DND-41 (cell line): ENCODE data around the gene RHOJ.

ENCODE experiments used
- ATAC-seq: fragments of 200-7000 bp; cut with Tn5 transposase; 3 replicates; pipeline ENCODE4 v1.9.1; 2021; ENCODE audit warnings: low read depth; ENCODE audit not compliant: insufficient read depth
- DNase-seq: peaks from one replicate; pipeline ENCODE4 v3.0.0-alpha.2; 2020
- H2AFZ ChIP-seq: 2 replicates; pipeline ENCODE4 v1.6.0; 2012; ENCODE audit warnings: low read depth, low read length
- H3K27ac ChIP-seq: 2 replicates; pipeline ENCODE4 v1.5.1; 2012; ENCODE audit warnings: low read length, inconsistent platforms
- H3K27me3 ChIP-seq: fragments of 200-600 bp; sonication (generic); 2 replicates; pipeline ENCODE4 v1.6.0; 2012; ENCODE audit warnings: low read length, mild to moderate bottlenecking, inconsistent platforms; ENCODE audit not compliant: insufficient read depth, poor library complexity
- H3K36me3 ChIP-seq: 2 replicates; pipeline ENCODE4 v1.5.1; 2012; ENCODE audit warnings: low read length, inconsistent platforms; ENCODE audit not compliant: insufficient read depth
- H3K4me1 ChIP-seq: 2 replicates; pipeline ENCODE4 v1.5.1; 2012; ENCODE audit warnings: mild to moderate bottlenecking, low read length; ENCODE audit not compliant: insufficient read depth
- H3K4me2 ChIP-seq: 2 replicates; pipeline ENCODE4 v1.6.0; 2012; ENCODE audit warnings: mild to moderate bottlenecking, moderate library complexity, low read length, inconsistent platforms; ENCODE audit not compliant: insufficient read depth
- H3K4me3 ChIP-seq, 2 experiments: fragments of 200-600 bp in 1 of 2; shearing (Covaris generic) in 1 of 2; 2 replicates each; pipeline ENCODE4 v1.5.1; 2012 to 2016; ENCODE audit warnings: inconsistent platforms in 2 of 2, low read length in 2 of 2, mild to moderate bottlenecking in 2 of 2, low read depth in 1 of 2, moderate library complexity in 1 of 2
- H3K79me2 ChIP-seq: 2 replicates; pipeline ENCODE4 v1.6.0; 2012; ENCODE audit warnings: low read length, inconsistent platforms; ENCODE audit not compliant: insufficient read depth
- H3K9ac ChIP-seq: 2 replicates; pipeline ENCODE4 v1.6.0; 2012; ENCODE audit warnings: low read depth, mild to moderate bottlenecking, inconsistent platforms, low read length, moderate library complexity
- H3K9me3 ChIP-seq: 2 replicates; pipeline ENCODE4 v1.5.1; 2012; ENCODE audit warnings: low read length, moderate library complexity, mild to moderate bottlenecking, inconsistent platforms; ENCODE audit not compliant: insufficient read depth, severe bottlenecking
- H4K20me1 ChIP-seq: 2 replicates; pipeline ENCODE4 v1.6.0; 2012; ENCODE audit warnings: low read length; ENCODE audit not compliant: insufficient read depth
- CTCF ChIP-seq: IDR thresholded peaks from 2 replicates; pipeline ENCODE4 v1.5.1; 2012; ENCODE audit warnings: borderline replicate concordance, low read length, moderate library complexity, mild to moderate bottlenecking; ENCODE audit not compliant: poor library complexity, severe bottlenecking; ENCODE audit errors: extremely low read depth
- EZH2 ChIP-seq: IDR thresholded peaks from 3 replicates; pipeline ENCODE4 v1.6.1; 2012; ENCODE audit warnings: borderline replicate concordance, low read depth, mild to moderate bottlenecking, moderate library complexity, low read length, inconsistent platforms; ENCODE audit not compliant: severe bottlenecking

Gene RHOJ

GRCh38 chr14:63212776-63213500, 8.7 kb downstream of the RHOJ start:
- Histone ChIP-seq H3K27me3 (peaks cover 3% of the 10 kb centered on the region), H3K4me3 (no peak overlapping the region), H3K27ac (no peak overlapping the region), H3K79me2 (no peaks in the 10 kb centered on the region), H3K9ac (no peak overlapping the region), H3K36me3 (no peaks in the 10 kb centered on the region), H4K20me1 (no peaks in the 10 kb centered on the region), H3K9me3 (no peaks in the 10 kb centered on the region), H2AFZ (no peak overlapping the region), H3K4me1 (no peaks in the 10 kb centered on the region), H3K4me2 (no peak overlapping the region)
- no peak for DNase-seq
- no peak for ATAC-seq
- TF ChIP-seq EZH2 (no peak), CTCF (no peak)

- Histone ChIP-seq H3K4me1 (no peaks in the 10 kb centered on the region), H3K79me2 (no peaks in the 10 kb centered on the region), H3K4me2 (no peak overlapping the region), H3K9me3 (no peaks in the 10 kb centered on the region), H3K4me3 (no peak overlapping the region), H3K27ac (no peak overlapping the region), H3K9ac (no peak overlapping the region), H2AFZ (no peak overlapping the region), H3K27me3 (peaks cover 3% of the 10 kb centered on the region), H3K36me3 (no peaks in the 10 kb centered on the region), H4K20me1 (no peaks in the 10 kb centered on the region)
- no peak for TF ChIP-seq CTCF
- no peak for TF ChIP-seq EZH2
- no peak for ATAC-seq
- no peak for DNase-seq
Observed at GRCh38 chr14:63214417-63215196, 10.4 kb downstream of the RHOJ start.

GRCh38 chr14:63220526-63220925, 16.3 kb downstream of the RHOJ start:
- no peak for ATAC-seq
- H2AFZ ChIP-seq, result no peak overlapping the region
- no peaks in the 10 kb centered on the region for H4K20me1 ChIP-seq
- no peak overlapping the region for H3K4me2 ChIP-seq
- H3K9me3 ChIP-seq, result no peaks in the 10 kb centered on the region
- H3K4me1 ChIP-seq, result no peaks in the 10 kb centered on the region
- no peak overlapping the region for H3K9ac ChIP-seq
- H3K27ac ChIP-seq, result no peak overlapping the region
- H3K4me3 ChIP-seq, result no peak overlapping the region
- H3K27me3 ChIP-seq, result no peaks in the 10 kb centered on the region
- no peaks in the 10 kb centered on the region for H3K36me3 ChIP-seq
- no peak for TF ChIP-seq EZH2
- no peaks in the 10 kb centered on the region for H3K79me2 ChIP-seq
- no peak for DNase-seq

GRCh38 chr14:63223596-63223995, 19.4 kb downstream of the RHOJ start:
- Histone ChIP-seq H3K36me3 (no peaks in the 10 kb centered on the region), H3K79me2 (no peaks in the 10 kb centered on the region), H3K27ac (no peak overlapping the region), H3K27me3 (no peaks in the 10 kb centered on the region), H3K4me1 (no peaks in the 10 kb centered on the region), H3K4me2 (no peak overlapping the region), H2AFZ (no peak overlapping the region), H4K20me1 (no peaks in the 10 kb centered on the region), H3K4me3 (no peak overlapping the region), H3K9ac (no peak overlapping the region), H3K9me3 (no peaks in the 10 kb centered on the region)
- TF ChIP-seq EZH2, result no peak
- no peak for TF ChIP-seq CTCF
- DNase-seq (no peak), ATAC-seq (no peak)
